Activated gamma-delta T cell treated with Interleukin-2 at 50 U/mL for 16 hours (primary cell): Measurements from ENCODE around the gene GALR2.
"Not testable (repeated sequence)": the region's sequence is repeated elsewhere in the genome, so short reads cannot be mapped to it uniquely, and the experiment has no call there.

Source experiments
- DNase-seq: peaks from one replicate; pipeline ENCODE4 v3.0.0-alpha.2; 2020

GALR2 gene

GRCh38 chr17:76050538-76051467, 23.8 kb upstream of the GALR2 start:
- no peak for DNase-seq

- no peak for DNase-seq
Observed at GRCh38 chr17:76051561-76051960, 23.0 kb upstream of the GALR2 start.

- no peak for DNase-seq
Observed at GRCh38 chr17:76053246-76054111, 21.1 kb upstream of the GALR2 start.

- DNase-seq, result no peak
Observed at GRCh38 chr17:76054112-76054476, 20.5 kb upstream of the GALR2 start.

GRCh38 chr17:76056882-76057281, 17.7 kb upstream of the GALR2 start:
- DNase-seq, result no peak

- not testable (repeated sequence) for DNase-seq
Observed at GRCh38 chr17:76058264-76058663, 16.3 kb upstream of the GALR2 start.

GRCh38 chr17:76063875-76064546, 10.6 kb upstream of the GALR2 start:
- DNase-seq, result no peak

- DNase-seq, result no peak
Observed at GRCh38 chr17:76065775-76066174, 8.8 kb upstream of the GALR2 start.

- no peak for DNase-seq
Observed at GRCh38 chr17:76071531-76072147, 2.9 kb upstream of the GALR2 start.

GRCh38 chr17:76072148-76072858, 2.3 kb upstream of the GALR2 start, which contains the start of gene SRP68:
TSS of gene SRP68 (minus strand) at chr17:76072517. CDS start at chr17:76072491, 26 bp downstream.
- peak; percentile 81 for DNase-seq

GRCh38 chr17:76075364-76076145, 974 bp downstream of the GALR2 start:
- no peak for DNase-seq

GRCh38 chr17:76076146-76076764, 1.7 kb downstream of the GALR2 start:
- DNase-seq, result no peak

- no peak for DNase-seq
Observed at GRCh38 chr17:76076765-76077583, 2.4 kb downstream of the GALR2 start.

GRCh38 chr17:76077584-76078110, 3.1 kb downstream of the GALR2 start:
- DNase-seq, result no peak

- not testable (repeated sequence) for DNase-seq
Observed at GRCh38 chr17:76078370-76078769, 3.8 kb downstream of the GALR2 start.

- no peak for DNase-seq
Observed at GRCh38 chr17:76078860-76079534, 4.4 kb downstream of the GALR2 start, which contains the start of gene ZACN. TSS of gene ZACN (plus strand) at chr17:76079182. CDS start at chr17:76079265, 83 bp downstream.

- no peak for DNase-seq
Observed at GRCh38 chr17:76079535-76079955, 5.0 kb downstream of the GALR2 start.

GRCh38 chr17:76079956-76080767, 5.6 kb downstream of the GALR2 start:
- DNase-seq, result no peak
